ENCODE data around the gene HBEGF.
"Not testable (repeated sequence)": the region's sequence is repeated elsewhere in the genome, so short reads cannot be mapped to it uniquely, and the experiment has no call there.

The HBEGF gene

GRCh38 chr5:140360681-140361479, 14.5 kb upstream of the HBEGF start:
- DNase-seq = no peak

GRCh38 chr5:140360101-140360500, 13.7 kb upstream of the HBEGF start, which contains the start of gene SLC4A9:
Gene SLC4A9 (plus strand): TSS chr5:140360194. CDS start chr5:140360237, 43 bp downstream.
- DNase-seq = no peak

GRCh38 chr5:140358738-140359310, 12.4 kb upstream of the HBEGF start:
- DNase-seq = no peak

- peak in 1 of 2 experiments; percentile 66 for DNase-seq
Measured at GRCh38 chr5:140357726-140358093, 11.3 kb upstream of the HBEGF start.

GRCh38 chr5:140356853-140357725, 10.7 kb upstream of the HBEGF start:
- no peak for DNase-seq

- DNase-seq = no peak
Measured at GRCh38 chr5:140355546-140355945, 9.1 kb upstream of the HBEGF start.

GRCh38 chr5:140351609-140352334, 5.4 kb upstream of the HBEGF start:
- DNase-seq = peak in 1 of 2 experiments; percentile 47

GRCh38 chr5:140349244-140349643, 2.8 kb upstream of the HBEGF start:
- no peak for DNase-seq

GRCh38 chr5:140348104-140348503, 1.7 kb upstream of the HBEGF start:
- no peak for DNase-seq

- DNase-seq = no peak
Measured at GRCh38 chr5:140347360-140347759, 957 bp upstream of the HBEGF start.

- no peak for DNase-seq
Measured at GRCh38 chr5:140345919-140346347, 470 bp downstream of the HBEGF start.

GRCh38 chr5:140344683-140345423, 1.6 kb downstream of the HBEGF start:
- DNase-seq = no peak

- not testable (repeated sequence) for DNase-seq
Measured at GRCh38 chr5:140343849-140344248, 2.6 kb downstream of the HBEGF start.

- DNase-seq = no peak
Measured at GRCh38 chr5:140342896-140343295, 3.5 kb downstream of the HBEGF start.

GRCh38 chr5:140342287-140342686, 4.1 kb downstream of the HBEGF start:
- DNase-seq = no peak

GRCh38 chr5:140341591-140341990, 4.8 kb downstream of the HBEGF start:
- DNase-seq = no peak

- DNase-seq = no peak
Measured at GRCh38 chr5:140340605-140341121, 5.7 kb downstream of the HBEGF start.

- no peak for DNase-seq
Measured at GRCh38 chr5:140339636-140340035, 6.8 kb downstream of the HBEGF start.

- DNase-seq = no peak
Measured at GRCh38 chr5:140338908-140339307, 7.5 kb downstream of the HBEGF start.

GRCh38 chr5:140338336-140338735, 8.1 kb downstream of the HBEGF start:
- DNase-seq = no peak

GRCh38 chr5:140337880-140338279, 8.5 kb downstream of the HBEGF start:
- DNase-seq = no peak

- no peak for DNase-seq
Measured at GRCh38 chr5:140336388-140336787, 10.0 kb downstream of the HBEGF start.
